Effector memory CD4-positive, alpha-beta T cell (primary cell): ENCODE results near the gene CDCA4.

Experiments used
- DNase-seq, 3 donors: peaks; one replicate each; pipeline ENCODE4 v3.0.0-alpha.2; 2020
- H3K27ac ChIP-seq: 2 replicates; pipeline ENCODE4 v1.7.0; 2013; ENCODE audit warnings: mild to moderate bottlenecking, low read length, moderate library complexity; ENCODE audit not compliant: insufficient read depth, poor library complexity, severe bottlenecking
- H3K27me3 ChIP-seq: replicated peaks from 2 replicates; pipeline ENCODE4 v1.7.0; 2013; ENCODE audit warnings: mild to moderate bottlenecking, low read length; ENCODE audit not compliant: insufficient read depth, control insufficient read depth, poor library complexity, severe bottlenecking
- H3K36me3 ChIP-seq: 2 replicates; pipeline ENCODE4 v1.7.0; 2013; ENCODE audit warnings: mild to moderate bottlenecking, low read length, moderate library complexity; ENCODE audit not compliant: control insufficient read depth, insufficient read depth
- H3K4me1 ChIP-seq: 2 replicates; pipeline ENCODE4 v1.7.0; 2013; ENCODE audit warnings: low read length, mild to moderate bottlenecking; ENCODE audit not compliant: control insufficient read depth, insufficient read depth, poor library complexity, severe bottlenecking
- H3K4me3 ChIP-seq: 2 replicates; pipeline ENCODE4 v1.7.0; 2013; ENCODE audit warnings: low read length, low read depth, mild to moderate bottlenecking; ENCODE audit not compliant: insufficient read depth, poor library complexity, severe bottlenecking
- H3K9me3 ChIP-seq: 2 replicates; pipeline ENCODE4 v1.7.0; 2013; ENCODE audit warnings: mild to moderate bottlenecking, low read length, moderate library complexity; ENCODE audit not compliant: control insufficient read depth

Gene CDCA4

GRCh38 chr14:104970231-104971068 lies 50.4 kb downstream of the CDCA4 start:
- DNase-seq, result no peak
- no peaks in the 10 kb centered on the region for H3K9me3 ChIP-seq
- H3K4me3 ChIP-seq, result no peak overlapping the region
- peaks cover 2% of the 10 kb centered on the region for H3K4me1 ChIP-seq
- no peak overlapping the region for H3K27ac ChIP-seq
- peaks cover 22% of the 10 kb centered on the region for H3K27me3 ChIP-seq
- H3K36me3 ChIP-seq, result no peaks in the 10 kb centered on the region

- no peak overlapping the region for H3K27ac ChIP-seq
- H3K27me3 ChIP-seq, result peaks cover 22% of the 10 kb centered on the region
- H3K9me3 ChIP-seq, result no peaks in the 10 kb centered on the region
- no peaks in the 10 kb centered on the region for H3K36me3 ChIP-seq
- peaks cover 2% of the 10 kb centered on the region for H3K4me1 ChIP-seq
- DNase-seq, result no peak
- H3K4me3 ChIP-seq, result no peak overlapping the region
Observed at GRCh38 chr14:104969741-104970230, 51.1 kb downstream of the CDCA4 start.

- peaks cover 2% of the 10 kb centered on the region for H3K4me1 ChIP-seq
- H3K4me3 ChIP-seq, result no peak overlapping the region
Observed at GRCh38 chr14:104968541-104969401, 52.1 kb downstream of the CDCA4 start.

GRCh38 chr14:104968153-104968527 lies 52.7 kb downstream of the CDCA4 start:
- H3K36me3 ChIP-seq, result no peaks in the 10 kb centered on the region
- peaks cover 2% of the 10 kb centered on the region for H3K4me1 ChIP-seq
- no peak overlapping the region for H3K27ac ChIP-seq
- H3K27me3 ChIP-seq, result peaks cover 22% of the 10 kb centered on the region
- H3K9me3 ChIP-seq, result no peaks in the 10 kb centered on the region
- no peak overlapping the region for H3K4me3 ChIP-seq
- DNase-seq, result no peak

More at GRCh38 chr14:104968541-104969401, 52.1 kb downstream of the CDCA4 start:
- Histone ChIP-seq H3K27ac (no peak overlapping the region), H3K9me3 (no peaks in the 10 kb centered on the region), H3K36me3 (no peaks in the 10 kb centered on the region), H3K27me3 (peaks cover 22% of the 10 kb centered on the region)
- no peak for DNase-seq

- no peak overlapping the region for H3K27ac ChIP-seq
- no peaks in the 10 kb centered on the region for H3K9me3 ChIP-seq
- H3K36me3 ChIP-seq, result no peaks in the 10 kb centered on the region
- peaks cover 22% of the 10 kb centered on the region for H3K27me3 ChIP-seq
- peaks cover 2% of the 10 kb centered on the region for H3K4me1 ChIP-seq
- H3K4me3 ChIP-seq, result no peak overlapping the region
- no peak for DNase-seq
Observed at GRCh38 chr14:104967386-104968152, 53.3 kb downstream of the CDCA4 start.

- peaks cover 22% of the 10 kb centered on the region for H3K27me3 ChIP-seq
- H3K27ac ChIP-seq, result no peak overlapping the region
- no peak for DNase-seq
- H3K4me3 ChIP-seq, result no peak overlapping the region
- H3K4me1 ChIP-seq, result peaks cover 2% of the 10 kb centered on the region
- H3K9me3 ChIP-seq, result no peaks in the 10 kb centered on the region
- H3K36me3 ChIP-seq, result no peaks in the 10 kb centered on the region
Observed at GRCh38 chr14:104966981-104967385, 53.9 kb downstream of the CDCA4 start.

GRCh38 chr14:104966261-104966865 lies 54.5 kb downstream of the CDCA4 start:
- H3K27me3 ChIP-seq, result peaks cover 22% of the 10 kb centered on the region
- peaks cover 2% of the 10 kb centered on the region for H3K4me1 ChIP-seq
- H3K36me3 ChIP-seq, result no peaks in the 10 kb centered on the region
- H3K9me3 ChIP-seq, result no peaks in the 10 kb centered on the region
- H3K4me3 ChIP-seq, result no peak overlapping the region
- H3K27ac ChIP-seq, result no peak overlapping the region
- no peak for DNase-seq

- peaks cover 22% of the 10 kb centered on the region for H3K27me3 ChIP-seq
- no peaks in the 10 kb centered on the region for H3K9me3 ChIP-seq
- no peak overlapping the region for H3K4me3 ChIP-seq
- H3K4me1 ChIP-seq, result peaks cover 2% of the 10 kb centered on the region
- no peak for DNase-seq
- H3K27ac ChIP-seq, result no peak overlapping the region
- H3K36me3 ChIP-seq, result no peaks in the 10 kb centered on the region
Observed at GRCh38 chr14:104965561-104966231, 55.2 kb downstream of the CDCA4 start.

GRCh38 chr14:104964546-104964945 lies 56.3 kb downstream of the CDCA4 start:
- H3K27ac ChIP-seq, result no peak overlapping the region
- no peak for DNase-seq
- H3K36me3 ChIP-seq, result no peaks in the 10 kb centered on the region
- H3K9me3 ChIP-seq, result no peaks in the 10 kb centered on the region
- H3K27me3 ChIP-seq, result peaks cover 22% of the 10 kb centered on the region
- H3K4me3 ChIP-seq, result no peak overlapping the region
- H3K4me1 ChIP-seq, result peaks cover 2% of the 10 kb centered on the region
